SHP77 treated with DMSO at 0.1 percent for 48 hours (cell line): ENCODE data around the gene GLB1L2.
"Not testable (repeated sequence)": the region's sequence is repeated elsewhere in the genome, so short reads cannot be mapped to it uniquely, and the experiment has no call there.

ENCODE experiments used
- DNase-seq: peaks from one replicate; lab custom pipeline; 2025; lab: John Stamatoyannopoulos, UW

Gene GLB1L2

GRCh38 chr11:134328433-134328832 is 3.4 kb upstream of the GLB1L2 start:
- DNase-seq, result no peak

- DNase-seq, result no peak
Measured at GRCh38 chr11:134330611-134331353, 1.0 kb upstream of the GLB1L2 start.

GRCh38 chr11:134332189-134332631 is 422 bp downstream of the GLB1L2 start:
- no peak for DNase-seq

GRCh38 chr11:134332782-134333181 is 994 bp downstream of the GLB1L2 start:
- no peak for DNase-seq

GRCh38 chr11:134333312-134333711 is 1.5 kb downstream of the GLB1L2 start:
- DNase-seq, result no peak

GRCh38 chr11:134333946-134334345 is 2.2 kb downstream of the GLB1L2 start:
- DNase-seq, result no peak

GRCh38 chr11:134334796-134335571 is 3.2 kb downstream of the GLB1L2 start:
- no peak for DNase-seq

GRCh38 chr11:134337051-134337450 is 5.3 kb downstream of the GLB1L2 start:
- no peak for DNase-seq

- no peak for DNase-seq
Measured at GRCh38 chr11:134338068-134338467, 6.3 kb downstream of the GLB1L2 start.

- DNase-seq, result no peak
Measured at GRCh38 chr11:134338654-134339053, 6.9 kb downstream of the GLB1L2 start.

- no peak for DNase-seq
Measured at GRCh38 chr11:134339756-134340155, 8.0 kb downstream of the GLB1L2 start.

GRCh38 chr11:134340354-134340964 is 8.7 kb downstream of the GLB1L2 start:
- DNase-seq, result no peak

- DNase-seq, result no peak
Measured at GRCh38 chr11:134341805-134342571, 10.2 kb downstream of the GLB1L2 start.

- no peak for DNase-seq
Measured at GRCh38 chr11:134342572-134343340, 11.0 kb downstream of the GLB1L2 start.

- DNase-seq, result no peak
Measured at GRCh38 chr11:134343646-134344045, 11.9 kb downstream of the GLB1L2 start.

- not testable (repeated sequence) for DNase-seq
Measured at GRCh38 chr11:134344497-134345236, 12.9 kb downstream of the GLB1L2 start.

GRCh38 chr11:134345237-134345550 is 13.4 kb downstream of the GLB1L2 start:
- no peak for DNase-seq

GRCh38 chr11:134346101-134346975 is 14.6 kb downstream of the GLB1L2 start:
- DNase-seq, result no peak

GRCh38 chr11:134346976-134347350 is 15.2 kb downstream of the GLB1L2 start:
- no peak for DNase-seq

GRCh38 chr11:134347441-134347840 is 15.7 kb downstream of the GLB1L2 start:
- no peak for DNase-seq
